Measurements from ENCODE around the gene COX6A2. TPM values are rescaled to one million over a fixed set of nuclear protein-coding genes. Genes with fewer than 3 reads are reported as not detected.
A peak's percentile ranks its signal among the peaks of the same experiment; 100 is the strongest.

The COX6A2 gene
- total and polyA plus RNA-seq, 12 donors, result 2.8 to 5.2 TPM; not detected in 10

DNA sequence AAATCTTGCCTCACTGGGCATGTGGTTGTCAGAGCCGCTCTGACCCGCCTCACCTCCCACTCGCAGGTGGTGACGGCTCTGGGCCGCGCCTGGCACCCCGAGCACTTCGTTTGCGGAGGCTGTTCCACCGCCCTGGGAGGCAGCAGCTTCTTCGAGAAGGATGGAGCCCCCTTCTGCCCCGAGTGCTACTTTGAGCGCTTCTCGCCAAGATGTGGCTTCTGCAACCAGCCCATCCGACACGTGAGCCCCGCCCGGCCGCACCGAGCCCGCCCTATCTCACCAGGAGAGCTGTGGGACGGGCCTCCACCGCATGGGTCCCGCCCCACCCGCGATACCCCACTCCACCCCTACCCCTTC is 47.8 kb upstream of the COX6A2 start:
- intact Hi-C loops (cut with DNase I), result loop anchor here in 1 of 2 donors (10.0 kb wide), 1 partner anchor 229 kb away; no protein-coding TSS in a partner anchor
- TF ChIP-seq POLR2A (IDR thresholded peaks at IDR 0.05), result no peak
- TF ChIP-seq, protein P1, sequence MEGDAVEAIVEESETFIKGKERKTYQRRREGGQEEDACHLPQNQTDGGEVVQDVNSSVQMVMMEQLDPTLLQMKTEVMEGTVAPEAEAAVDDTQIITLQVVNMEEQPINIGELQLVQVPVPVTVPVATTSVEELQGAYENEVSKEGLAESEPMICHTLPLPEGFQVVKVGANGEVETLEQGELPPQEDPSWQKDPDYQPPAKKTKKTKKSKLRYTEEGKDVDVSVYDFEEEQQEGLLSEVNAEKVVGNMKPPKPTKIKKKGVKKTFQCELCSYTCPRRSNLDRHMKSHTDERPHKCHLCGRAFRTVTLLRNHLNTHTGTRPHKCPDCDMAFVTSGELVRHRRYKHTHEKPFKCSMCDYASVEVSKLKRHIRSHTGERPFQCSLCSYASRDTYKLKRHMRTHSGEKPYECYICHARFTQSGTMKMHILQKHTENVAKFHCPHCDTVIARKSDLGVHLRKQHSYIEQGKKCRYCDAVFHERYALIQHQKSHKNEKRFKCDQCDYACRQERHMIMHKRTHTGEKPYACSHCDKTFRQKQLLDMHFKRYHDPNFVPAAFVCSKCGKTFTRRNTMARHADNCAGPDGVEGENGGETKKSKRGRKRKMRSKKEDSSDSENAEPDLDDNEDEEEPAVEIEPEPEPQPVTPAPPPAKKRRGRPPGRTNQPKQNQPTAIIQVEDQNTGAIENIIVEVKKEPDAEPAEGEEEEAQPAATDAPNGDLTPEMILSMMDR (IDR thresholded peaks at IDR 0.05), result no peak
- H3K4me3 ChIP-seq, result peak overlapping the region in 1 of 4 donors; percentile 53
- H3K4me1 ChIP-seq (replicated peaks in 1 of 2), result peaks cover 0 to 21% of the 10 kb centered on the region in 2 donors
- no peak for DNase-seq
- H3K27me3 ChIP-seq, result no peaks in the 10 kb centered on the region
- H3K27ac ChIP-seq, result peak overlapping the region in 1 of 5 donors; percentile 91
- peaks cover 0 to 17% of the 10 kb centered on the region in 2 donors for H3K36me3 ChIP-seq (replicated peaks in 1 of 2)
- 79 to 97% (median 85%) methylated on average over 11 to 26 of the region's 26 CpGs for WGBS, 4 donors
- no peaks in the 10 kb centered on the region for H3K9me3 ChIP-seq (replicated peaks in 1 of 3)

DNA sequence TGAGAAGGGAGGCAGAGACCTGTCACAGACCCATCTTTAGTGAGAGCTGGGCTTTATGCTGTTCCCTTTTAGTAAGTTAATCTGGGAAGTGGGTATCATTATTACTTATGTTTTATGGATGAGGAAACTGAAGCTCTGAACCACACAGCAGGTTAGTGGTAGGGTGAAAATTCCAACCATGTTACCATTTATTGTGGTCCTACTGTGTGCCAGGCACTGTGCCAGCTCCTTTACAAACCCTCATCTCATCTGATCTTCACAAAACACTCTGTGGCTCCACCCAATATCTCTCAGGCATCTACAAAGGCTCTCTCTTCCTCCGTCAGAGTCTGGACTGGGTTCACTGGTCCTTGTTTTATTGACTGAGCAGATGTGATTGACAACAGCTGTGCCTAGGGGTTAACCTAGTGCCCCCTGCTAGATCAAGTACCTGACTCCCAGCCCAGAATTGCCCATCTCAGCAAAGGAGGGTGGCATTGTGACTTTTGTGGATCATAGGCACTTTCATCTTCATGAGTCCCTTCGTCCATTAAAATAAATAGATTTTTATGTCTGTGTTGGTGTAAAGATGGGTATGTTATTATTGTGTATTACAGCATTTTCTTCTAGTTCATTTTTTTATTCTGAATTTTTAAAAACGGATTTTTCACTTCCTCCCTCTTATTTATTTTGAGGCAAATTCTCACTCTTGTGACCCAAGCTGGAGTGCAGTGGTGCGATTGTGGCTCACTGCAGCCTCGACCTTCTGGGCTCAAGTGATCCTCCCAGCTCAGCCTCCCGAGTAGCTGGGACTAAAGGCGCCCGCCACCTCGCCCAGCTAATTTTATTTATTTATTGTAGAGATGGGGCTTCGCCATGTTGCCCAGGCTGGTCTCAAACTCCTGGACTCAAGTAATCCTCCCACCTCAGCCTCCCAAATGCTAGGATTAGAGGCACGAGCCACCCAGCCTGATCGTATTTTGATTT is 46.9 kb upstream of the COX6A2 start:
- no peak for TF ChIP-seq POLR2A (IDR thresholded peaks at IDR 0.05)
- TF ChIP-seq, protein P1 (IDR thresholded peaks at IDR 0.05), result no peak
- intact Hi-C loops (cut with DNase I), result loop anchor here in 1 of 2 donors (10.0 kb wide), 1 partner anchor 230 kb away; no protein-coding TSS in a partner anchor
- H3K4me3 ChIP-seq, result no peak overlapping the region
- no peak for DNase-seq
- no peaks in the 10 kb centered on the region for H3K27me3 ChIP-seq
- H3K9me3 ChIP-seq (replicated peaks in 1 of 3), result no peaks in the 10 kb centered on the region
- H3K4me1 ChIP-seq (replicated peaks in 1 of 2), result peaks cover 0 to 21% of the 10 kb centered on the region in 2 donors
- H3K27ac ChIP-seq, result peak overlapping the region in 2 of 5 donors; percentile 27 to 41
- peaks cover 0 to 17% of the 10 kb centered on the region in 2 donors for H3K36me3 ChIP-seq (replicated peaks in 1 of 2)
- WGBS, 4 donors, result 89 to 94% (median 91%) methylated on average over 12 of the region's 12 CpGs

DNA sequence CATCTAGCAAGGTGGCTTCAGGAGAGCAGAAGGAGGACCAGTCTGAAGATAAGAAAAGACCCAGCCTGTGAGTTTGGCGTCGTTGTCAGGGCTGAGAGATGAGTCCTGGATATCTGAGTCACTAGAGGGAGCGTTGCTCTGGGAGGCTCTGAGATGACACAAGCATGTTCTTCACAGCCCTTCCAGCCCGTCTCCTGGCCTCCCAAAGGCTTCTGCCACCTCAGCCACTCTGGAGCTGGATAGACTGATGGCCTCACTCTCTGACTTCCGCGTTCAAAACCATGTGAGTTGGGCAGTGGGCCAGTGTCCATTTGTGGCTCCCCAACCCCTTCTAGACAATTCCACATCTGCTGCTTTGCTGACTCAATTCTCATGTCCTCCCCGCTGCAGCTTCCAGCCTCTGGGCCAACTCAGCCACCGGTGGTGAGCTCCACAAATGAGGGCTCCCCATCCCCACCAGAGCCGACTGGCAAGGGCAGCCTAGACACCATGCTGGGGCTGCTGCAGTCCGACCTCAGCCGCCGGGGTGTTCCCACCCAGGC is 46.1 kb upstream of the COX6A2 start:
- H3K27me3 ChIP-seq, result no peaks in the 10 kb centered on the region
- H3K4me3 ChIP-seq, result no peak overlapping the region
- H3K9me3 ChIP-seq (replicated peaks in 1 of 3), result no peaks in the 10 kb centered on the region
- H3K27ac ChIP-seq, result peak overlapping the region in 3 of 5 donors; percentile 9 to 41 (median 27)
- peak in 3 of 7 donors; percentile 43 to 47 (median 44) for DNase-seq
- intact Hi-C loops (cut with DNase I), result loop anchor here in 1 of 2 donors (10.0 kb wide), 1 partner anchor 231 kb away; no protein-coding TSS in a partner anchor
- peaks cover 0 to 18% of the 10 kb centered on the region in 2 donors for H3K4me1 ChIP-seq (replicated peaks in 1 of 2)
- WGBS, 4 donors, result 61 to 78% (median 76%) methylated on average over 10 to 12 of the region's 12 CpGs
- TF ChIP-seq, protein P1 (IDR thresholded peaks at IDR 0.05), result no peak
- TF ChIP-seq POLR2A (IDR thresholded peaks at IDR 0.05), result no peak
- H3K36me3 ChIP-seq (replicated peaks in 1 of 2), result peaks cover 0 to 17% of the 10 kb centered on the region in 2 donors

All from adrenal gland (tissue), 12 donors.